Measurements from ENCODE around the gene ASXL1. TPM values are rescaled to one million over a fixed set of nuclear protein-coding genes. Genes with fewer than 3 reads are reported as not detected.
"Not testable (repeated sequence)": the region's sequence is repeated elsewhere in the genome, so short reads cannot be mapped to it uniquely, and the experiment has no call there.

The ASXL1 gene
- polyA plus RNA-seq, 1 experiment, result 40.8 TPM

- no peak for TF ChIP-seq CTCF (IDR thresholded peaks at IDR 0.05; ENCODE audit: insufficient read depth, low read depth, low read length)
- ChIA-PET POLR2A (no interaction called here), CTCF (interaction anchor here (0.7 to 1.3 kb wide), 2 partner anchors 21 to 168 kb away, joined by 3 read pairs; no protein-coding TSS in a partner anchor)
- no peak for DNase-seq (ENCODE audit: low read depth)
- Histone ChIP-seq H3K27me3 (ENCODE audit: control insufficient read depth, insufficient read depth, low read length) (no peaks in the 10 kb centered on the region), H3K36me3 (ENCODE audit: control insufficient read depth, insufficient read depth, low read length) (peaks cover 9% of the 10 kb centered on the region), H3K4me3 (ENCODE audit: low read depth, low read length) (no peak overlapping the region)
Observed at GRCh38 chr20:32316667-32317066, 41.5 kb upstream of the ASXL1 start.

GRCh38 chr20:32319100-32319499, 39.0 kb upstream of the ASXL1 start:
- no peak for DNase-seq (ENCODE audit: low read depth)
- H3K27me3 ChIP-seq (ENCODE audit: control insufficient read depth, insufficient read depth, low read length), result no peaks in the 10 kb centered on the region
- H3K4me3 ChIP-seq (ENCODE audit: low read depth, low read length), result no peak overlapping the region
- ChIA-PET POLR2A (no interaction called here), CTCF (no interaction called here)
- no peak for TF ChIP-seq CTCF (IDR thresholded peaks at IDR 0.05; ENCODE audit: insufficient read depth, low read depth, low read length)
- peaks cover 7% of the 10 kb centered on the region for H3K36me3 ChIP-seq (ENCODE audit: control insufficient read depth, insufficient read depth, low read length)

DNA sequence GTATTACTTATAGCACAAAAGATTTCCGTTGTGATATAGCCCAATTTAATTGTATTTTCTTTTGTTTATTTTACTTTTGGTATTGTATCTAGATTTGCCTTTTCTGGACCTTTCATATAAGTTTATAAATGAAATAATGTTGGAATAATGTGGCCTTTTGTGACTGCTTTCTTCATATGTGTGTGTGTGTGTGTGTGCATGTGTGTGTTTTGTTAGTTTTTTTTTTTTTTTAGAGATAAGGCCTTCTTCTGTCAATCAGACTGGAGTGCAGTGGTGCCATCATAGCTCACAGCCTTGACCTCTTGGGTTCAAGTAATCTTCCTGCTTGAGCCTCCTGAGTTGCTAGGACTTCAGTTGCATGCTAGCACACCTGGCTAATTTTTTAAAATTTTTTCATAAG, 37.8 kb upstream of the ASXL1 start:
- no peak overlapping the region for H3K4me3 ChIP-seq (ENCODE audit: low read depth, low read length)
- POLR2A ChIA-PET, result no interaction called here
- TF ChIP-seq CTCF (IDR thresholded peaks at IDR 0.05; ENCODE audit: insufficient read depth, low read depth, low read length), result no peak
- no peak for DNase-seq (ENCODE audit: low read depth)
- H3K36me3 ChIP-seq (ENCODE audit: control insufficient read depth, insufficient read depth, low read length), result peaks cover 5% of the 10 kb centered on the region
- CTCF ChIA-PET, result no interaction called here
- H3K27me3 ChIP-seq (ENCODE audit: control insufficient read depth, insufficient read depth, low read length), result no peaks in the 10 kb centered on the region

- no peak overlapping the region for H3K4me3 ChIP-seq (ENCODE audit: low read depth, low read length)
- H3K36me3 ChIP-seq (ENCODE audit: control insufficient read depth, insufficient read depth, low read length), result peaks cover 5% of the 10 kb centered on the region
- ChIA-PET POLR2A (no interaction called here), CTCF (no interaction called here)
- TF ChIP-seq CTCF (IDR thresholded peaks at IDR 0.05; ENCODE audit: insufficient read depth, low read depth, low read length), result no peak
- no peaks in the 10 kb centered on the region for H3K27me3 ChIP-seq (ENCODE audit: control insufficient read depth, insufficient read depth, low read length)
- DNase-seq (ENCODE audit: low read depth), result no peak
Observed at GRCh38 chr20:32321390-32321789, 36.7 kb upstream of the ASXL1 start.

DNA sequence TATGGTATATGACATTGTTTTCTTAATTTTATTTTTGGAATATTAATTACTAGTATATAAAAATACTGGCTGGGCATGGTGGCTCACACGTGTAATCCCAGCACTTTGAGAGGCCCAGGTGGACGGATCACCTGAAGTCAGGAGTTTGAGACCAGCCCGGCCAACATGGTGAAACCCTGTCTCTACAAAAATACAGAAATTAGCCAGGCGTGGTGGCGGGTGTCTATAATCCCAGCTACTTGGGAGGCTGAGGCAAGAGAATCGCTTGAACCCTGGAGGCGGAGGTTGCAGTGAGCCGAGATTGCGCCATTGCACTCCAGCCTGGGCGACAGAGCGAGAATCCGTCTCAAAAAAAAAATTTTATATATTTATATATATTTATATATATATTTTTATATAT, 35.9 kb upstream of the ASXL1 start:
- POLR2A ChIA-PET; H3K4me3 ChIP-seq (ENCODE audit: low read depth, low read length); CTCF ChIA-PET; H3K27me3 ChIP-seq (ENCODE audit: control insufficient read depth, insufficient read depth, low read length); H3K36me3 ChIP-seq (ENCODE audit: control insufficient read depth, insufficient read depth, low read length); DNase-seq (ENCODE audit: low read depth): not testable (repeated sequence)

- DNase-seq (ENCODE audit: low read depth); H3K4me3 ChIP-seq (ENCODE audit: low read depth, low read length); POLR2A ChIA-PET; H3K36me3 ChIP-seq (ENCODE audit: control insufficient read depth, insufficient read depth, low read length); H3K27me3 ChIP-seq (ENCODE audit: control insufficient read depth, insufficient read depth, low read length): not testable (repeated sequence)
- CTCF ChIA-PET, result interaction anchor here (1.7 kb wide), 1 partner anchor 13 kb away, joined by 10 read pairs; no protein-coding TSS in a partner anchor
Observed at GRCh38 chr20:32323761-32324160, 34.4 kb upstream of the ASXL1 start.
